ENCODE data around the gene ENPP6. TPM values are rescaled to one million over a fixed set of nuclear protein-coding genes. Genes with fewer than 3 reads are reported as not detected.
A peak's percentile ranks its signal among the peaks of the same experiment; 100 is the strongest.

The ENPP6 gene
- total RNA-seq, 2 experiments from 2014 or later = not detected

GRCh38 chr4:184168406-184169019 lies 49.2 kb downstream of the ENPP6 start:
- no peak overlapping the region for H3K4me3 Mint-ChIP-seq
- no peak overlapping the region for H3K4me3 ChIP-seq (ENCODE audit: low read length)

GRCh38 chr4:184167576-184167975 lies 50.1 kb downstream of the ENPP6 start:
- POLR2A ChIA-PET = no interaction called here
- Mint-ChIP-seq H3K36me3 (ENCODE audit: low read depth) (no peaks in the 10 kb centered on the region), H3K27me3 (peaks cover 90% of the 10 kb centered on the region), H3K4me3 (no peak overlapping the region), H3K27ac (no peak overlapping the region), H3K4me1 (ENCODE audit: low read depth) (no peaks in the 10 kb centered on the region), H3K9me3 (no peaks in the 10 kb centered on the region)
- ATAC-seq (ENCODE audit: poor library complexity) = no peak
- no peak for TF ChIP-seq CTCF (IDR thresholded peaks at IDR 0.05)
- no peaks in the 10 kb centered on the region for H3K36me3 ChIP-seq (ENCODE audit: insufficient read depth, low read length)
- CTCF ChIA-PET = interaction anchor here (1.5 kb wide), 1 partner anchor 11 kb away, joined by 3 read pairs; no protein-coding TSS in a partner anchor
- H3K27ac ChIP-seq (ENCODE audit: low read depth in 1 of 2, low read length in 2 of 2) = no peak overlapping the region
- peaks cover 8% of the 10 kb centered on the region for H3K4me1 ChIP-seq (ENCODE audit: insufficient read depth, low read length)
- no peak overlapping the region for H3K4me3 ChIP-seq (ENCODE audit: low read length)
- no peak for DNase-seq
- intact Hi-C loops (cut with DNase I, micrococcal nuclease) = loop anchor here in 1 of 2 experiments (5.0 kb wide), 1 partner anchor 695 kb away; no protein-coding TSS in a partner anchor
- no peaks in the 10 kb centered on the region for H3K9me3 ChIP-seq (ENCODE audit: control insufficient read depth in 1 of 2, insufficient read depth in 1 of 2, low read length in 2 of 2)
- H3K27me3 ChIP-seq (ENCODE audit: control insufficient read depth in 1 of 2, insufficient read depth in 2 of 2, low read length in 2 of 2) = peaks cover 28 to 34% of the 10 kb centered on the region in 2 experiments

More at GRCh38 chr4:184168406-184169019, 49.2 kb downstream of the ENPP6 start:
- DNase-seq = peak in 13 of 14 experiments; percentile 21 to 71 (median 34)
- peak; percentile 60 for ATAC-seq (ENCODE audit: poor library complexity)
- Histone ChIP-seq H3K27me3 (ENCODE audit: control insufficient read depth in 1 of 2, insufficient read depth in 2 of 2, low read length in 2 of 2) (peaks cover 26 to 31% of the 10 kb centered on the region in 2 experiments), H3K4me1 (ENCODE audit: insufficient read depth, low read length) (peaks cover 8% of the 10 kb centered on the region), H3K36me3 (ENCODE audit: insufficient read depth, low read length) (no peaks in the 10 kb centered on the region), H3K9me3 (ENCODE audit: control insufficient read depth in 1 of 2, insufficient read depth in 1 of 2, low read length in 2 of 2) (no peaks in the 10 kb centered on the region), H3K27ac (ENCODE audit: low read depth in 1 of 2, low read length in 2 of 2) (no peak overlapping the region)
- TF ChIP-seq CTCF (IDR thresholded peaks at IDR 0.05) = peak; percentile 80
- ChIA-PET POLR2A (no interaction called here), CTCF (interaction anchor here (1.5 kb wide), 1 partner anchor 12 kb away, joined by 3 read pairs; no protein-coding TSS in a partner anchor)
- Mint-ChIP-seq H3K9me3 (no peaks in the 10 kb centered on the region), H3K36me3 (ENCODE audit: low read depth) (no peaks in the 10 kb centered on the region), H3K27ac (no peak overlapping the region), H3K4me1 (ENCODE audit: low read depth) (no peaks in the 10 kb centered on the region), H3K27me3 (peaks cover 93% of the 10 kb centered on the region)
- intact Hi-C loops (cut with DNase I, micrococcal nuclease) = loop anchor here (2.0 to 5.0 kb wide), 4 partner anchors 82 to 696 kb away; no protein-coding TSS in a partner anchor

GRCh38 chr4:184166736-184167135 lies 50.9 kb downstream of the ENPP6 start:
- H3K36me3 Mint-ChIP-seq (ENCODE audit: low read depth) = no peaks in the 10 kb centered on the region
- H3K9me3 Mint-ChIP-seq = no peaks in the 10 kb centered on the region
- Histone ChIP-seq H3K4me3 (ENCODE audit: low read length) (no peak overlapping the region), H3K36me3 (ENCODE audit: insufficient read depth, low read length) (no peaks in the 10 kb centered on the region), H3K27ac (ENCODE audit: low read depth in 1 of 2, low read length in 2 of 2) (no peak overlapping the region), H3K9me3 (ENCODE audit: control insufficient read depth in 1 of 2, insufficient read depth in 1 of 2, low read length in 2 of 2) (no peaks in the 10 kb centered on the region), H3K27me3 (ENCODE audit: control insufficient read depth in 1 of 2, insufficient read depth in 2 of 2, low read length in 2 of 2) (peaks cover 24 to 30% of the 10 kb centered on the region in 2 experiments), H3K4me1 (ENCODE audit: insufficient read depth, low read length) (peaks cover 8% of the 10 kb centered on the region)
- intact Hi-C loops (cut with DNase I, micrococcal nuclease) = loop anchor here in 1 of 2 experiments (5.0 kb wide), 1 partner anchor 694 kb away; no protein-coding TSS in a partner anchor
- H3K4me1 Mint-ChIP-seq (ENCODE audit: low read depth) = no peaks in the 10 kb centered on the region
- ATAC-seq (ENCODE audit: poor library complexity) (no peak), DNase-seq (no peak)
- no peak overlapping the region for H3K27ac Mint-ChIP-seq
- H3K4me3 Mint-ChIP-seq = no peak overlapping the region
- POLR2A ChIA-PET = no interaction called here
- H3K27me3 Mint-ChIP-seq = peaks cover 90% of the 10 kb centered on the region
- no peak for TF ChIP-seq CTCF (IDR thresholded peaks at IDR 0.05)
- CTCF ChIA-PET = no interaction called here
